Measurements from ENCODE around the gene CFAP61.

- TF ChIP-seq GABPA (IDR thresholded peaks at IDR 0.05; ENCODE audit: low read depth) = no peak
- no peak for TF ChIP-seq USF2 (IDR thresholded peaks at IDR 0.05; ENCODE audit: borderline replicate concordance, low read depth, low read length)
- no peak for TF ChIP-seq CTCF (IDR thresholded peaks at IDR 0.05)
- no peak for TF ChIP-seq NFIC (IDR thresholded peaks at IDR 0.05; ENCODE audit: borderline replicate concordance)
- TF ChIP-seq REST (IDR thresholded peaks at IDR 0.05; ENCODE audit: low read depth, low read length) = no peak
- no peak for TF ChIP-seq YY1 (IDR thresholded peaks at IDR 0.05; ENCODE audit: low read depth)
- TF ChIP-seq TAF1 (IDR thresholded peaks at IDR 0.05; ENCODE audit: borderline replicate concordance, low read depth, low read length) = no peak
- no peak for TF ChIP-seq MEF2A (IDR thresholded peaks at IDR 0.05; ENCODE audit: borderline replicate concordance, low read depth)
- TF ChIP-seq EP300 (IDR thresholded peaks at IDR 0.05; ENCODE audit: borderline replicate concordance in 1 of 2, low read depth in 1 of 2, low read length in 1 of 2) = no peak
- TF ChIP-seq MAX (IDR thresholded peaks at IDR 0.05; ENCODE audit: low read depth) = no peak
- no peak for TF ChIP-seq EZH2phosphoT487 (IDR thresholded peaks at IDR 0.05; ENCODE audit: borderline replicate concordance, low read depth)
- TF ChIP-seq, protein P1, sequence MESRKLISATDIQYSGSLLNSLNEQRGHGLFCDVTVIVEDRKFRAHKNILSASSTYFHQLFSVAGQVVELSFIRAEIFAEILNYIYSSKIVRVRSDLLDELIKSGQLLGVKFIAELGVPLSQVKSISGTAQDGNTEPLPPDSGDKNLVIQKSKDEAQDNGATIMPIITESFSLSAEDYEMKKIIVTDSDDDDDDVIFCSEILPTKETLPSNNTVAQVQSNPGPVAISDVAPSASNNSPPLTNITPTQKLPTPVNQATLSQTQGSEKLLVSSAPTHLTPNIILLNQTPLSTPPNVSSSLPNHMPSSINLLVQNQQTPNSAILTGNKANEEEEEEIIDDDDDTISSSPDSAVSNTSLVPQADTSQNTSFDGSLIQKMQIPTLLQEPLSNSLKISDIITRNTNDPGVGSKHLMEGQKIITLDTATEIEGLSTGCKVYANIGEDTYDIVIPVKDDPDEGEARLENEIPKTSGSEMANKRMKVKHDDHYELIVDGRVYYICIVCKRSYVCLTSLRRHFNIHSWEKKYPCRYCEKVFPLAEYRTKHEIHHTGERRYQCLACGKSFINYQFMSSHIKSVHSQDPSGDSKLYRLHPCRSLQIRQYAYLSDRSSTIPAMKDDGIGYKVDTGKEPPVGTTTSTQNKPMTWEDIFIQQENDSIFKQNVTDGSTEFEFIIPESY (IDR thresholded peaks at IDR 0.05; ENCODE audit: borderline replicate concordance, low read depth) = no peak
Measured at GRCh38 chr20:20225325-20226043, 173.2 kb downstream of the CFAP61 start.
